Measurements from ENCODE around the gene CXCR6. TPM values are rescaled to one million over a fixed set of nuclear protein-coding genes. Genes with fewer than 3 reads are reported as not detected.

The CXCR6 gene
- total RNA-seq, 1 donor from 2014 or later = not detected

DNA sequence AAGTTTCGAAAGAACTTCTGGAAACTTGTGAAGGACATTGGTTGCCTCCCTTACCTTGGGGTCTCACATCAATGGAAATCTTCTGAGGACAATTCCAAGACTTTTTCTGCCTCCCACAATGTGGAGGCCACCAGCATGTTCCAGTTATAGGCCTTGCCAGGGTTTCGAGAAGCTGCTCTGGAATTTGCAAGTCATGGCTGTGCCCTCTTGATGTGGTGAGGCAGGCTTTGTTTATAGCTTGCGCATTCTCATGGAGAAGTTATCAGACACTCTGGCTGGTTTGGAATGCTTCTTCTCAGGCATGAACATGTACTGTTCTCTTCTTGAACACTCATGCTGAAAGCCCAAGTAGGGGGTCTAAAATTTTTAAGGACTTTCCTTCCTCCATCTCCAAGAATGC lies 4.1 kb downstream of the CXCR6 start:
- no peak overlapping the region for H3K27ac ChIP-seq
- H2AFZ ChIP-seq (replicated peaks) = no peak overlapping the region
- no peaks in the 10 kb centered on the region for H3K79me2 ChIP-seq (ENCODE audit: low read depth)
- TF ChIP-seq CTCF (IDR thresholded peaks at IDR 0.05) (no peak), EZH2phosphoT487 (IDR thresholded peaks at IDR 0.05) (no peak), EZH2 (IDR thresholded peaks at IDR 0.05) (no peak)
- no peaks in the 10 kb centered on the region for H3K4me1 Mint-ChIP-seq
- H3K27me3 ChIP-seq = no peaks in the 10 kb centered on the region
- H3K4me2 ChIP-seq = no peak overlapping the region
- no peak overlapping the region for H3K9ac ChIP-seq
- H3K36me3 Mint-ChIP-seq = peaks cover 17% of the 10 kb centered on the region
- H3K36me3 ChIP-seq = no peaks in the 10 kb centered on the region
- H3K4me3 Mint-ChIP-seq = no peak overlapping the region
- no peak overlapping the region for H3K4me3 ChIP-seq
- peaks cover 2% of the 10 kb centered on the region for H3K27me3 Mint-ChIP-seq (ENCODE audit: insufficient read depth, low read depth)
- H3K27ac Mint-ChIP-seq = no peak overlapping the region
- H4K20me1 ChIP-seq (ENCODE audit: low read depth) = no peaks in the 10 kb centered on the region
- no peaks in the 10 kb centered on the region for H3K9me3 Mint-ChIP-seq
- no peaks in the 10 kb centered on the region for H3K9me3 ChIP-seq (ENCODE audit: low read depth)
- H3K4me1 ChIP-seq = no peaks in the 10 kb centered on the region
- DNase-seq (ENCODE audit: low spot score) = no peak
- no peaks in the 10 kb centered on the region for H3F3A ChIP-seq (ENCODE audit: low read depth)

- no peak overlapping the region for H3K4me3 ChIP-seq
- H3K9ac ChIP-seq = no peak overlapping the region
- H3K79me2 ChIP-seq (ENCODE audit: low read depth) = no peaks in the 10 kb centered on the region
- H3K4me2 ChIP-seq = no peak overlapping the region
- H3K4me3 Mint-ChIP-seq = no peak overlapping the region
- no peaks in the 10 kb centered on the region for H3K9me3 ChIP-seq (ENCODE audit: low read depth)
- H3K4me1 Mint-ChIP-seq = no peaks in the 10 kb centered on the region
- H2AFZ ChIP-seq (replicated peaks) = no peak overlapping the region
- no peaks in the 10 kb centered on the region for H3K4me1 ChIP-seq
- TF ChIP-seq EZH2phosphoT487 (IDR thresholded peaks at IDR 0.05) (no peak), CTCF (IDR thresholded peaks at IDR 0.05) (no peak), EZH2 (IDR thresholded peaks at IDR 0.05) (no peak)
- H3K36me3 Mint-ChIP-seq = peaks cover 25% of the 10 kb centered on the region
- H3K27ac Mint-ChIP-seq = no peak overlapping the region
- H3K27me3 ChIP-seq = no peaks in the 10 kb centered on the region
- peaks cover 2% of the 10 kb centered on the region for H3K27me3 Mint-ChIP-seq (ENCODE audit: insufficient read depth, low read depth)
- DNase-seq (ENCODE audit: low spot score) = no peak
- no peaks in the 10 kb centered on the region for H4K20me1 ChIP-seq (ENCODE audit: low read depth)
- no peaks in the 10 kb centered on the region for H3F3A ChIP-seq (ENCODE audit: low read depth)
- H3K9me3 Mint-ChIP-seq = no peaks in the 10 kb centered on the region
- H3K36me3 ChIP-seq = no peaks in the 10 kb centered on the region
- H3K27ac ChIP-seq = no peak overlapping the region
Observed at GRCh38 chr3:45948311-45948781, 5.1 kb downstream of the CXCR6 start.

DNA sequence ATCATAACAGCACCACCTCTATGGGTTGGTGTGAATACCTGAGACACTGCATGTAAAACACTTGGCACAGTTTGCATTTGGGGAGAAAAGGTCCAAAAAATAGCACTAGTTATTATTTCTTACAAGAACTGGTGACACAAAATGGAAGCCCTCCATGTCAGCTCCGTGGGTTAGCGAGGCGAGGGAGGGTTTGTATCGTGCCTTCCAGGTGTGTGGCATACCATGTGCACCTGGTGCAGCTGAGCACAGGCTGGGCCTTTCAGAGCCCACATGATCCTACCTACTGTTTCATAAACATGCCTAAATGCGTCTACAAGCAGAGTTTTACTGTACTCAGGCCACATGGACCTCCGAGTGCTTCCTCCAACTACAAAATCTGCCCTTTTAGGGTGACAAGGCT lies 5.6 kb downstream of the CXCR6 start:
- Histone ChIP-seq H3K36me3 (no peaks in the 10 kb centered on the region), H3F3A (ENCODE audit: low read depth) (no peaks in the 10 kb centered on the region), H3K9me3 (ENCODE audit: low read depth) (no peaks in the 10 kb centered on the region), H3K27ac (no peak overlapping the region), H3K4me3 (no peak overlapping the region), H3K4me2 (no peak overlapping the region), H2AFZ (replicated peaks) (no peak overlapping the region), H3K9ac (no peak overlapping the region), H3K4me1 (no peaks in the 10 kb centered on the region), H3K79me2 (ENCODE audit: low read depth) (no peaks in the 10 kb centered on the region), H4K20me1 (ENCODE audit: low read depth) (no peaks in the 10 kb centered on the region), H3K27me3 (no peaks in the 10 kb centered on the region)
- Mint-ChIP-seq H3K36me3 (peaks cover 28% of the 10 kb centered on the region), H3K27me3 (ENCODE audit: insufficient read depth, low read depth) (peaks cover 2% of the 10 kb centered on the region), H3K4me1 (no peaks in the 10 kb centered on the region), H3K9me3 (no peaks in the 10 kb centered on the region), H3K27ac (no peak overlapping the region), H3K4me3 (no peak overlapping the region)
- TF ChIP-seq CTCF (IDR thresholded peaks at IDR 0.05) = no peak
- no peak for TF ChIP-seq EZH2 (IDR thresholded peaks at IDR 0.05)
- TF ChIP-seq EZH2phosphoT487 (IDR thresholded peaks at IDR 0.05) = no peak
- DNase-seq (ENCODE audit: low spot score) = no peak
